Activated CD8-positive, alpha-beta T cell treated with anti-CD3 and anti-CD28 coated beads, Interleukin-2, amount 10 ng/mL, durations not matched to agents 7 days and 5 days (primary cell): Measurements from ENCODE around the gene CRYBB1. TPM values are rescaled to one million over a fixed set of nuclear protein-coding genes. Genes with fewer than 3 reads are reported as not detected.

Experiments
- ATAC-seq: fragments of 150-1000 bp; cut with Tn5 transposase; one replicate; pipeline ENCODE4 v1.10.0; 2021; ENCODE audit warnings: moderate library complexity
- CTCF ChIA-PET: fragments of 350-600 bp; sonication (Branson Sonifier 250); formaldehyde crosslinking; loops from one replicate; lab custom pipeline; 2021; ENCODE audit warnings: antibody characterized with exemption; lab: Charles Lee
- POLR2A ChIA-PET: fragments of 350-600 bp; sonication (Branson Sonifier 250); formaldehyde crosslinking; loops from one replicate; lab custom pipeline; 2021; ENCODE audit warnings: antibody characterized with exemption; lab: Charles Lee
- DNase-seq: peaks from one replicate; pipeline ENCODE4 v3.0.0-alpha.2; 2020
- H3K27ac Mint-ChIP-seq: one replicate; pipeline ENCODE4 v1.8.0; 2021; ENCODE audit warnings: mild to moderate bottlenecking, mixed read lengths
- H3K27me3 Mint-ChIP-seq: one replicate; pipeline ENCODE4 v1.8.0; 2021; ENCODE audit warnings: low read depth, mixed read lengths
- H3K36me3 Mint-ChIP-seq: one replicate; pipeline ENCODE4 v1.8.0; 2021; ENCODE audit warnings: low read depth, mixed read lengths
- H3K4me1 Mint-ChIP-seq: one replicate; pipeline ENCODE4 v1.8.0; 2021; ENCODE audit warnings: low read depth, mixed read lengths
- H3K4me3 Mint-ChIP-seq: one replicate; pipeline ENCODE4 v1.8.0; 2021; ENCODE audit warnings: mild to moderate bottlenecking, mixed read lengths
- H3K9me3 Mint-ChIP-seq: one replicate; pipeline ENCODE4 v1.8.0; 2022; ENCODE audit warnings: mixed read lengths; ENCODE audit not compliant: insufficient read depth
- total RNA-seq, 2 experiments: library from RNA; stranded (reverse); gene quantifications; one replicate each; pipeline ENCODE4 v1.2.3, GENCODE V29; 2021

The CRYBB1 gene
- total RNA-seq, result not detected

GRCh38 chr22:26617271-26618199, at the start of gene CRYBB1:
TSS of gene CRYBB1 (minus strand) at chr22:26618027. CDS start at chr22:26616319, 1,708 bp downstream.
- H3K4me1 Mint-ChIP-seq, result peaks cover 25% of the 10 kb centered on the region
- no peaks in the 10 kb centered on the region for H3K36me3 Mint-ChIP-seq
- no peak within 1 kb of the TSS for H3K4me3 Mint-ChIP-seq
- no peaks in the 10 kb centered on the region for H3K9me3 Mint-ChIP-seq
- no peak for DNase-seq
- H3K27me3 Mint-ChIP-seq, result peaks cover 13% of the 10 kb centered on the region
- CTCF ChIA-PET, result interaction anchor here (1.2 kb wide), 1 partner anchor 26 kb away, joined by 4 read pairs; no protein-coding TSS in a partner anchor
- H3K27ac Mint-ChIP-seq, result peak within 1 kb of the TSS; percentile 66
- no peak for ATAC-seq
- POLR2A ChIA-PET, result no interaction called here

- Mint-ChIP-seq H3K27ac (no peak overlapping the region), H3K4me3 (no peak overlapping the region), H3K27me3 (no peaks in the 10 kb centered on the region), H3K4me1 (peaks cover 65% of the 10 kb centered on the region), H3K36me3 (peaks cover 32% of the 10 kb centered on the region), H3K9me3 (no peaks in the 10 kb centered on the region)
- POLR2A ChIA-PET, result interaction anchor here (0.7 to 1.4 kb wide), 2 partner anchors 10 to 164 kb away, joined by 3 to 4 read pairs; partner anchors contain the start of gene MIAT
- DNase-seq (no peak), ATAC-seq (no peak)
- CTCF ChIA-PET, result interaction anchor here (1.2 to 4.6 kb wide), 3 partner anchors 103 to 303 kb away, joined by 3 to 76 read pairs (median 5); no protein-coding TSS in a partner anchor
Measured at GRCh38 chr22:26667140-26667539, 49.3 kb upstream of the CRYBB1 start.

- Mint-ChIP-seq H3K9me3 (no peaks in the 10 kb centered on the region), H3K27me3 (no peaks in the 10 kb centered on the region), H3K36me3 (peaks cover 32% of the 10 kb centered on the region), H3K4me1 (peaks cover 52% of the 10 kb centered on the region), H3K4me3 (no peak overlapping the region), H3K27ac (peak overlapping the region; percentile 88)
- ChIA-PET POLR2A (interaction anchor here (0.6 to 2.4 kb wide), 6 partner anchors 9 to 237 kb away, joined by 3 to 8 read pairs (median 4); partner anchors contain the start of genes ASPHD2, HPS4 and SRRD), CTCF (interaction anchor here (0.9 to 6.2 kb wide), 19 partner anchors 8 to 301 kb away, joined by 3 to 76 read pairs (median 4); partner anchors contain the start of genes HPS4, MIAT and SRRD)
- DNase-seq (no peak), ATAC-seq (peak; percentile 18)
Measured at GRCh38 chr22:26665813-26666231, 48.0 kb upstream of the CRYBB1 start.

- no peak overlapping the region for H3K27ac Mint-ChIP-seq
- H3K36me3 Mint-ChIP-seq, result peaks cover 16% of the 10 kb centered on the region
- ATAC-seq (no peak), DNase-seq (no peak)
- no peaks in the 10 kb centered on the region for H3K27me3 Mint-ChIP-seq
- H3K4me3 Mint-ChIP-seq, result no peak overlapping the region
- ChIA-PET CTCF (interaction anchor here (1.2 to 6.2 kb wide), 4 partner anchors 10 to 161 kb away, joined by 3 to 76 read pairs (median 28); no protein-coding TSS in a partner anchor), POLR2A (interaction anchor here (0.9 to 2.4 kb wide), 3 partner anchors 9 to 160 kb away, joined by 3 to 8 read pairs (median 3); no protein-coding TSS in a partner anchor)
- no peaks in the 10 kb centered on the region for H3K9me3 Mint-ChIP-seq
- peaks cover 39% of the 10 kb centered on the region for H3K4me1 Mint-ChIP-seq
Measured at GRCh38 chr22:26663374-26663923, 45.6 kb upstream of the CRYBB1 start.

- Mint-ChIP-seq H3K27ac (no peak overlapping the region), H3K36me3 (peaks cover 9% of the 10 kb centered on the region), H3K9me3 (no peaks in the 10 kb centered on the region), H3K4me1 (peaks cover 49% of the 10 kb centered on the region), H3K4me3 (no peak overlapping the region), H3K27me3 (no peaks in the 10 kb centered on the region)
- ChIA-PET CTCF (interaction anchor here (1.2 to 6.2 kb wide), 3 partner anchors 11 to 160 kb away, joined by 3 to 39 read pairs (median 17); no protein-coding TSS in a partner anchor), POLR2A (interaction anchor here (0.5 kb wide), 1 partner anchor 253 kb away, joined by 3 read pairs; no protein-coding TSS in a partner anchor)
- DNase-seq (no peak), ATAC-seq (no peak)
Measured at GRCh38 chr22:26662160-26662559, 44.3 kb upstream of the CRYBB1 start.

- no peak overlapping the region for H3K4me3 Mint-ChIP-seq
- ATAC-seq, result no peak
- H3K27ac Mint-ChIP-seq, result no peak overlapping the region
- H3K4me1 Mint-ChIP-seq, result peaks cover 47% of the 10 kb centered on the region
- H3K36me3 Mint-ChIP-seq, result peaks cover 7% of the 10 kb centered on the region
- DNase-seq, result no peak
- POLR2A ChIA-PET, result interaction anchor here (0.6 to 1.7 kb wide), 3 partner anchors 10 to 178 kb away, joined by 3 to 6 read pairs (median 5); partner anchors contain the start of genes HPS4 and SRRD
- CTCF ChIA-PET, result interaction anchor here (1.1 to 6.2 kb wide), 3 partner anchors 13 to 178 kb away, joined by 3 to 39 read pairs (median 17); partner anchors contain the start of genes HPS4 and SRRD
- H3K9me3 Mint-ChIP-seq, result no peaks in the 10 kb centered on the region
- H3K27me3 Mint-ChIP-seq, result no peaks in the 10 kb centered on the region
Measured at GRCh38 chr22:26660961-26661578, 43.2 kb upstream of the CRYBB1 start.

- Mint-ChIP-seq H3K4me3 (no peak overlapping the region), H3K9me3 (no peaks in the 10 kb centered on the region), H3K4me1 (peaks cover 39% of the 10 kb centered on the region), H3K36me3 (peaks cover 7% of the 10 kb centered on the region), H3K27ac (no peak overlapping the region), H3K27me3 (peaks cover 2% of the 10 kb centered on the region)
- ChIA-PET CTCF (interaction anchor here (3.0 to 6.2 kb wide), 2 partner anchors 13 to 158 kb away, joined by 17 to 39 read pairs; no protein-coding TSS in a partner anchor), POLR2A (interaction anchor here (0.6 to 1.7 kb wide), 3 partner anchors 11 to 177 kb away, joined by 3 to 6 read pairs (median 5); partner anchors contain the start of genes HPS4 and SRRD)
- DNase-seq (no peak), ATAC-seq (no peak)
Measured at GRCh38 chr22:26660356-26660755, 42.5 kb upstream of the CRYBB1 start.

- Mint-ChIP-seq H3K4me3 (peak overlapping the region; percentile 87), H3K9me3 (no peaks in the 10 kb centered on the region), H3K36me3 (peaks cover 1% of the 10 kb centered on the region), H3K27ac (peak overlapping the region; percentile 88), H3K4me1 (peaks cover 26% of the 10 kb centered on the region), H3K27me3 (peaks cover 6% of the 10 kb centered on the region)
- peak; percentile 83 for DNase-seq
- POLR2A ChIA-PET, result interaction anchor here (0.6 kb wide), 1 partner anchor 13 kb away, joined by 3 read pairs; no protein-coding TSS in a partner anchor
- peak; percentile 72 for ATAC-seq
- CTCF ChIA-PET, result interaction anchor here (1.0 to 1.1 kb wide), 2 partner anchors 15 to 156 kb away, joined by 3 read pairs; no protein-coding TSS in a partner anchor
Measured at GRCh38 chr22:26658671-26659478, 41.0 kb upstream of the CRYBB1 start.

GRCh38 chr22:26658161-26658560, 40.3 kb upstream of the CRYBB1 start:
- peak overlapping the region; percentile 88 for H3K27ac Mint-ChIP-seq
- H3K36me3 Mint-ChIP-seq, result peaks cover under 1% of the 10 kb centered on the region
- CTCF ChIA-PET, result interaction anchor here (1.0 to 1.1 kb wide), 2 partner anchors 16 to 155 kb away, joined by 3 read pairs; no protein-coding TSS in a partner anchor
- POLR2A ChIA-PET, result interaction anchor here (0.5 to 0.6 kb wide), 2 partner anchors 14 to 93 kb away, joined by 3 read pairs; no protein-coding TSS in a partner anchor
- peak overlapping the region; percentile 87 for H3K4me3 Mint-ChIP-seq
- H3K27me3 Mint-ChIP-seq, result peaks cover 9% of the 10 kb centered on the region
- DNase-seq (peak; percentile 44), ATAC-seq (peak; percentile 15)
- no peaks in the 10 kb centered on the region for H3K9me3 Mint-ChIP-seq
- H3K4me1 Mint-ChIP-seq, result peaks cover 22% of the 10 kb centered on the region
